HepG2 (cell line): ENCODE results near the gene ANO10. TPM values are rescaled to one million over a fixed set of nuclear protein-coding genes. Genes with fewer than 3 reads are reported as not detected.

Source experiments
- ATAC-seq: fragments of 200-7000 bp; cut with Tn5 transposase; 3 replicates; pipeline ENCODE4 v1.9.1; 2020; ENCODE audit warnings: mild to moderate bottlenecking, moderate library complexity
- BruUV-seq: library from RNA; stranded (reverse); fragments of 400-500 nt; replicated peaks from 2 replicates; lab custom pipeline; 2021; lab: Mats Ljungman, UMichigan
- CTCF ChIA-PET: fragments of 300-600 bp; formaldehyde crosslinking; extraction: SDS; loops from one replicate; lab custom pipeline; 2021; ENCODE audit warnings: low total read pairs, inconsistent platforms, low intra/inter-chr PET ratio; lab: Yijun Ruan, JAX
- POLR2A ChIA-PET: fragments of 350-600 bp; sonication (Branson Sonifier 250); formaldehyde crosslinking; loops from one replicate; lab custom pipeline; 2020; ENCODE audit warnings: antibody characterized with exemption, inconsistent platforms; lab: Yijun Ruan, JAX
- DNase-seq: peaks from one replicate; pipeline ENCODE4 v3.0.0-alpha.2; 2015; ENCODE audit warnings: low spot score
- FAIRE-seq: peaks from 3 replicates; lab custom pipeline; 2011; peaks lifted over from hg19 to GRCh38; lab: Jason Lieb, UNC
- H2AFZ ChIP-seq: one replicate; pipeline ENCODE4 v1.6.1; 2011; ENCODE audit warnings: low read length, inconsistent platforms
- H3K27ac ChIP-seq: fragments of 300-600 bp; 3 replicates; pipeline ENCODE4 v1.8.0; 2011; ENCODE audit warnings: mixed run types, mild to moderate bottlenecking, mixed read lengths, low read length, inconsistent platforms; ENCODE audit not compliant: insufficient read depth; ENCODE audit errors: extremely low read length
- H3K27me3 ChIP-seq, 2 experiments: fragments of 200-600 bp in 1 of 2; 2 replicates in 1 of 2; 3 replicates in 1 of 2; pipeline versions ENCODE4 v1.6.0 to v1.8.0; 2011; ENCODE audit warnings: low read length in 2 of 2, mild to moderate bottlenecking in 2 of 2, moderate library complexity in 2 of 2, inconsistent platforms in 1 of 2; ENCODE audit not compliant: insufficient read depth in 2 of 2, control insufficient read depth in 1 of 2
- H3K36me3 ChIP-seq, 2 experiments: fragments of 200-600 bp in 1 of 2; replicated peaks in 1 of 2; 2 replicates in 1 of 2; 3 replicates in 1 of 2; pipeline versions ENCODE4 v1.5.1 to v1.8.0; 2011; ENCODE audit warnings: low read length in 2 of 2, inconsistent platforms in 1 of 2; ENCODE audit not compliant: insufficient read depth in 2 of 2, control insufficient read depth in 1 of 2
- H3K4me1 ChIP-seq: 2 replicates; pipeline ENCODE4 v1.5.1; 2012; ENCODE audit warnings: low read length, inconsistent platforms; ENCODE audit not compliant: insufficient read depth
- H3K4me2 ChIP-seq: 2 replicates; pipeline ENCODE4 v1.6.0; 2011; ENCODE audit warnings: low read depth, low read length, inconsistent platforms
- H3K4me3 ChIP-seq, 3 experiments: fragments of 200-600 bp in 1 of 3; sonication (generic), shearing (Covaris generic) in 1 of 3; replicated peaks in 1 of 3; 2 replicates each; pipeline ENCODE4 v1.5.1; 2011 to 2016; ENCODE audit warnings: low read length in 3 of 3, inconsistent platforms in 2 of 3, low read depth in 2 of 3, mild to moderate bottlenecking in 2 of 3, control low read depth in 1 of 3, mixed read lengths in 1 of 3; ENCODE audit not compliant: insufficient read depth in 1 of 3
- H3K79me2 ChIP-seq: one replicate; pipeline ENCODE4 v1.6.1; 2011; ENCODE audit warnings: low read length, inconsistent platforms; ENCODE audit not compliant: insufficient read depth
- H3K9ac ChIP-seq: 2 replicates; pipeline ENCODE4 v1.6.0; 2011; ENCODE audit warnings: mild to moderate bottlenecking, low read depth, low read length, inconsistent platforms; ENCODE audit not compliant: insufficient read depth
- H3K9me3 ChIP-seq: 2 replicates; pipeline ENCODE4 v1.5.1; 2012; ENCODE audit warnings: mild to moderate bottlenecking, low read length
- H4K20me1 ChIP-seq: 2 replicates; pipeline ENCODE4 v1.6.0; 2011; ENCODE audit warnings: inconsistent platforms, mild to moderate bottlenecking, low read length, moderate library complexity; ENCODE audit not compliant: insufficient read depth
- ARID5B ChIP-seq: IDR thresholded peaks from 2 replicates; pipeline ENCODE4 v1.4.0; 2020; ENCODE audit warnings: mild to moderate bottlenecking, missing genetic modification reagents
- EEA1 ChIP-seq: sonication (generic); formaldehyde crosslinking; IDR thresholded peaks from 2 replicates; pipeline ENCODE4 v1.5.1; 2020; ENCODE audit warnings: mild to moderate bottlenecking, missing genetic modification reagents, borderline replicate concordance
- EP300 ChIP-seq, 3 experiments: sonication (generic) in 1 of 3; formaldehyde crosslinking in 1 of 3; IDR thresholded peaks; 2 replicates each; pipeline versions ENCODE4 v1.5.1 to v1.6.1; 2011 to 2020; ENCODE audit warnings: low read depth in 2 of 3, low read length in 2 of 3, borderline replicate concordance in 1 of 3, improper control_type of control experiment in 1 of 3, mild to moderate bottlenecking in 1 of 3, missing genetic modification reagents in 1 of 3, moderate library complexity in 1 of 3
- FOXA3 ChIP-seq: IDR thresholded peaks from 2 replicates; pipeline ENCODE4 v1.6.1; 2016; ENCODE audit warnings: missing genetic modification reagents, missing compliant biosample characterization
- FOXC1 ChIP-seq: sonication (generic); formaldehyde crosslinking; IDR thresholded peaks from 2 replicates; pipeline ENCODE4 v1.8.0; 2022; ENCODE audit warnings: mild to moderate bottlenecking, missing genetic modification reagents, borderline replicate concordance
- FOXM1 ChIP-seq: sonication (generic); formaldehyde crosslinking; IDR thresholded peaks from 2 replicates; pipeline ENCODE4 v1.5.0; 2020; ENCODE audit warnings: missing genetic modification reagents
- HMG20A ChIP-seq: IDR thresholded peaks from 2 replicates; pipeline ENCODE4 v1.6.1; 2016; ENCODE audit warnings: borderline replicate concordance
- LCORL ChIP-seq, 2 experiments: fragments of 450-650 bp in 1 of 2; sonication (generic) in 1 of 2; formaldehyde crosslinking in 1 of 2; IDR thresholded peaks; 2 replicates each; pipeline versions ENCODE4 v1.5.0 to v1.6.1; 2017 to 2020; ENCODE audit warnings: antibody characterized with exemption in 1 of 2, missing genetic modification reagents in 1 of 2
- NR2F1 ChIP-seq, 2 experiments: fragments of 450-650 bp in 1 of 2; formaldehyde crosslinking in 1 of 2; IDR thresholded peaks; 2 replicates each; pipeline versions ENCODE4 v1.5.0 to v1.6.1; 2016 to 2020; ENCODE audit warnings: mild to moderate bottlenecking in 1 of 2, missing compliant biosample characterization in 1 of 2, missing genetic modification reagents in 1 of 2, moderate library complexity in 1 of 2
- POGZ ChIP-seq: sonication (generic); formaldehyde crosslinking; IDR thresholded peaks from 2 replicates; pipeline ENCODE4 v1.4.0; 2020; ENCODE audit warnings: mild to moderate bottlenecking, missing genetic modification reagents
- PRDM10 ChIP-seq: sonication (generic); formaldehyde crosslinking; IDR thresholded peaks from 2 replicates; pipeline ENCODE4 v1.4.0; 2020; ENCODE audit warnings: low read depth, missing genetic modification reagents
- RARA ChIP-seq: IDR thresholded peaks from 2 replicates; pipeline ENCODE4 v1.6.1; 2016; ENCODE audit warnings: missing genetic modification reagents, missing compliant biosample characterization
- SKI ChIP-seq: fragments of 450-650 bp; IDR thresholded peaks from one replicate; pipeline ENCODE4 v1.6.1; 2018; ENCODE audit warnings: mild to moderate bottlenecking; ENCODE audit not compliant: partially characterized antibody
- SOX5 ChIP-seq: IDR thresholded peaks from 2 replicates; pipeline ENCODE4 v1.6.1; 2016; ENCODE audit warnings: borderline replicate concordance
- TFDP1 ChIP-seq: IDR thresholded peaks from 2 replicates; pipeline ENCODE4 v1.6.1; 2016; ENCODE audit warnings: missing compliant biosample characterization, missing genetic modification reagents, borderline replicate concordance
- ZNF720 ChIP-seq: sonication (generic); formaldehyde crosslinking; IDR thresholded peaks from 2 replicates; pipeline ENCODE4 v1.4.0; 2020; ENCODE audit warnings: missing genetic modification reagents
- in situ Hi-C: cut with HindIII; loops from 2 replicates; pipeline ENCODE4 v1.10.0; 2017; ENCODE audit warnings: low pct_unique_long_range_greater_than_20kb; ENCODE audit not compliant: extremely low pct_ligation_motif_present
- intact Hi-C: fragments of 100-400 bp; cut with micrococcal nuclease; formaldehyde crosslinking; loops from one replicate; pipeline ENCODE4 v1.10.0; 2022; ENCODE audit not compliant: unreplicated experiment
- polyA plus RNA-seq, 8 experiments: library from polyadenylated mRNA; depleted of rRNA in 3 of 8; stranded (reverse) in 7 of 8; unstranded in 1 of 8; fragments of >200 nt; fragmentation: Illumina TruSeq in 4 of 8; extraction: Trizol in 4 of 8; gene quantifications; 2 replicates each; pipeline versions ENCODE4 v1.2.1 to v1.2.3, GENCODE V29; 2011 to 2016; ENCODE audit warnings: low read depth in 4 of 8, missing spikeins in 1 of 8, mixed read lengths in 1 of 8; ENCODE audit not compliant: insufficient read depth in 1 of 8
- total RNA-seq, 5 experiments: library from RNA; depleted of rRNA; stranded (reverse); fragments of >200 nt; fragmentation: Illumina TruSeq; extraction: Trizol; gene quantifications; 2 replicates each; pipeline ENCODE4 v1.2.3, GENCODE V29; 2016; ENCODE audit warnings: low read depth in 1 of 5

ANO10 gene
- total and polyA plus RNA-seq, 2 of the 13 experiments (the other 11 are each of a cell fraction or from before 2014, with no cell fraction given) = 10.4 to 13.1 TPM

GRCh38 chr3:43465109-43465508 is 156.7 kb downstream of the ANO10 start:
- no peak overlapping the region for H2AFZ ChIP-seq
- intact Hi-C loops = no loop called here
- in situ Hi-C loops = no loop called here
- no peak overlapping the region for H3K9ac ChIP-seq
- H4K20me1 ChIP-seq = no peaks in the 10 kb centered on the region
- BruUV-seq = no TSS peak
- H3K9me3 ChIP-seq = no peaks in the 10 kb centered on the region; the same call in 1 of the 2 replicates
- H3K4me1 ChIP-seq = no peaks in the 10 kb centered on the region
- no peaks in the 10 kb centered on the region for H3K79me2 ChIP-seq
- CTCF ChIA-PET = no interaction called here
- no peaks in the 10 kb centered on the region for H3K27me3 ChIP-seq
- no peak; the same call in 2 of the 3 replicates for ATAC-seq
- no peak overlapping the region for H3K27ac ChIP-seq
- no peak overlapping the region for H3K4me3 ChIP-seq
- DNase-seq = no peak
- POLR2A ChIA-PET = no interaction called here
- H3K4me2 ChIP-seq = no peak overlapping the region
- FAIRE-seq = no peak
- H3K36me3 ChIP-seq = no peaks in the 10 kb centered on the region
- TF ChIP-seq NR2F1 (CRISPR knock-in tag; IDR thresholded peaks at IDR 0.05) (no peak), SOX5 (CRISPR knock-in tag) (peak; percentile 36; the same call in 1 of the 2 replicates), FOXA3 (CRISPR knock-in tag) (peak; percentile 67), ZNF720 (no peak), FOXM1 (CRISPR knock-in tag) (no peak), SKI (peak; percentile 48), FOXC1 (CRISPR knock-in tag) (no peak), LCORL (IDR thresholded peaks at IDR 0.05) (no peak), LCORL (CRISPR knock-in tag; IDR thresholded peaks at IDR 0.05) (no peak), ARID5B (CRISPR knock-in tag) (peak; percentile 62), EEA1 (no peak), EP300 (IDR thresholded peaks at IDR 0.05; ENCODE audit: low read depth in 2 of 2, low read length in 2 of 2) (peak in 1 of 2 experiments; percentile 47; a peak in 1 of 4 replicates), EP300 (CRISPR knock-in tag; IDR thresholded peaks at IDR 0.05; ENCODE audit: borderline replicate concordance) (no peak), PRDM10 (CRISPR knock-in tag) (0 out of 2 replicates have a peak, but pooled peaks have one; percentile 50), TFDP1 (CRISPR knock-in tag) (no peak), HMG20A (CRISPR knock-in tag) (peak; percentile 52; the same call in 1 of the 2 replicates), POGZ (CRISPR knock-in tag) (no peak), RARA (CRISPR knock-in tag) (peak; percentile 34; the same call in 1 of the 2 replicates)
